VCaP (cell line): ENCODE results near the gene MCTP2.
"Not testable (repeated sequence)": the region's sequence is repeated elsewhere in the genome, so short reads cannot be mapped to it uniquely, and the experiment has no call there.

Source experiments
- H3K27ac ChIP-seq: fragments of 450-650 bp; 2 replicates; pipeline ENCODE4 v1.5.1; 2017
- TF ChIP-seq, protein P1 (sequence below): fragments of 450-650 bp; conservative IDR thresholded peaks from 2 replicates; pipeline ENCODE4 v1.5.1; 2017; ENCODE audit warnings: mild to moderate bottlenecking, moderate library complexity

The MCTP2 gene

DNA sequence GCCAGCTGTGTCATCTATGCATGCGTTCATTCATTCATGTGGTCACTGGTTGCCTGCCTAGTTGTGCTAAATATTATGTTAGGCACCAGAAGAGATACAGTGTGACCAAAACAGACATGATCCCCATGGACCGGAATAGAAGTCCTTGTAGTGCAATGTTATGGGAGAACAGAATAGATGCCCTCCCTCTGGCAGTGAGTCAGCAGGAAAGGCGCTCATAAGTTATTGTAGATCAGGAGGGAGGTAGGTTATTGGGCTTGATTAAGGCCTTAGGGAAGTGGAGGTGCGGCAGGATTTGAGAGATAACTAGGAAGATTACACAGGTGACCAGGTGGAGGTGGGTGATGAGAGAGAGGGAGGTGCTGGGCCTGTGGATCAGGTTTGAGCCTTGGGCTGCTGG lies 5.2 kb downstream of the MCTP2 start:
- peak overlapping the region; percentile 94 for H3K27ac ChIP-seq
- TF ChIP-seq, protein P1, sequence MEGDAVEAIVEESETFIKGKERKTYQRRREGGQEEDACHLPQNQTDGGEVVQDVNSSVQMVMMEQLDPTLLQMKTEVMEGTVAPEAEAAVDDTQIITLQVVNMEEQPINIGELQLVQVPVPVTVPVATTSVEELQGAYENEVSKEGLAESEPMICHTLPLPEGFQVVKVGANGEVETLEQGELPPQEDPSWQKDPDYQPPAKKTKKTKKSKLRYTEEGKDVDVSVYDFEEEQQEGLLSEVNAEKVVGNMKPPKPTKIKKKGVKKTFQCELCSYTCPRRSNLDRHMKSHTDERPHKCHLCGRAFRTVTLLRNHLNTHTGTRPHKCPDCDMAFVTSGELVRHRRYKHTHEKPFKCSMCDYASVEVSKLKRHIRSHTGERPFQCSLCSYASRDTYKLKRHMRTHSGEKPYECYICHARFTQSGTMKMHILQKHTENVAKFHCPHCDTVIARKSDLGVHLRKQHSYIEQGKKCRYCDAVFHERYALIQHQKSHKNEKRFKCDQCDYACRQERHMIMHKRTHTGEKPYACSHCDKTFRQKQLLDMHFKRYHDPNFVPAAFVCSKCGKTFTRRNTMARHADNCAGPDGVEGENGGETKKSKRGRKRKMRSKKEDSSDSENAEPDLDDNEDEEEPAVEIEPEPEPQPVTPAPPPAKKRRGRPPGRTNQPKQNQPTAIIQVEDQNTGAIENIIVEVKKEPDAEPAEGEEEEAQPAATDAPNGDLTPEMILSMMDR, result no peak

DNA sequence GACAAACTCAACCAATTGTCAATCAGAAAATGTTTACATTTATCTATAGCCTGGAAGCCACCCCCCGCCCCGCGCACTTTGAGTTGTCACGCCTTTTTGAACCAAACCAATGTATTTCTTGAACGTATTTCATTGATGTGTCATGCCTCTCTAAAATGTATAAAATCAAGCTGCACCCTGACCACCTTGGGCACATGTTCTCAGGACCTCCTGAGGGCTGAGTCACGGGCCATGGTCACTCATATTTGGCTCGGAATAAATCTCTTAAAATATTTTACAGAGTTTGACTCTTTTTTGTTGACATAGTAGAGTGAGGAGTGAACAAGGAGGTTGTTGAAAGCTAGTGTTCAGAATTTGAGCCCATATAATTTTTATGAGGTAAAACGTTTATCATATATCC lies 6.5 kb downstream of the MCTP2 start:
- peak overlapping the region; percentile 94 for H3K27ac ChIP-seq
- TF ChIP-seq, protein P1, result no peak

DNA sequence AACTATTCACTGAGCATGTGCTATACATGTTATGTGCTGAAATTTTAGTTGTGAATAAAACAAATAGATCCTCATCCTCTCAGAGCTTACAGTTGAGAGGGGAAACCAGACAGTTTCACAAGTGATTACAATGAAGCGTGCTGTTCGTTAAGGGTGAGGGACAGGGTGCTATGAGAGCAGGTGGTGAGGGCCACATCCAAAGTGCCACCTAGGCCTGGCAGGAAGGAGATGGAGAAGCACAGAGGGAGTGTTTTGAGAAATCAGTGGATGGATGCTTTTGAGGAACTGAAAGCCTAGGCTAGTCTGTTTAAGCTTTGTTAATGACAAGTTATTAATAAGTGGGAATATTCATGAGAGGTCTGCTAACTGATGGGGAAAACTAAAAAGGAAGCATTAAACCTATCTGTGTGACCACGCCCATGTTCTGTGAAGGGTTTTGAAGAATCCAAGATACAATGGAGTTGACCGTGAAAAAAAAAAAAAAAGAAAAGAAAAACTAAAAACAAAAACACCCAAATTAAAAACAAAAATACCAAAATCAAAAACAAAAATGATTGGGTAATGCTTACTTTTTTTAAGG lies 7.3 kb downstream of the MCTP2 start:
- peak overlapping the region; percentile 94 for H3K27ac ChIP-seq
- TF ChIP-seq, protein P1, result no peak

DNA sequence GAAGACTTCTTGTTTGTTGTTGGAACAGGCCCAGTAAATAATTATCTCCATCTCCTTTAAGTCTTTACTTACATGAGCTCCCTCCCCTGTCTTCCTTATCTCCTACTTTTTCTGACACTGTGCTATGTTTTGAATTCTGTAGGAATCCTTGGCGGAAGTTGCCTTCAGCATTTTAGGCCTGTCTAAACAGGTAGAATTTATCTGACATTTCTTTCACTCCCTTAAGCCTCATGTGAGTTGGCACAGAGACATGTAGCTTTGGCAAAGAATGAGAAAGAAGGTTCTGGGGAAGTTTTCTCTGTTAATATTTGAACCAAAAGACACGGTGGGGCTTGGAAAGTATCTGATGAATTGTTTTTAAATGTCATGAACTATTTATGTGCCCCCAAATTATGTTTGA lies 8.1 kb downstream of the MCTP2 start:
- TF ChIP-seq, protein P1, result no peak
- peak overlapping the region; percentile 94 for H3K27ac ChIP-seq

DNA sequence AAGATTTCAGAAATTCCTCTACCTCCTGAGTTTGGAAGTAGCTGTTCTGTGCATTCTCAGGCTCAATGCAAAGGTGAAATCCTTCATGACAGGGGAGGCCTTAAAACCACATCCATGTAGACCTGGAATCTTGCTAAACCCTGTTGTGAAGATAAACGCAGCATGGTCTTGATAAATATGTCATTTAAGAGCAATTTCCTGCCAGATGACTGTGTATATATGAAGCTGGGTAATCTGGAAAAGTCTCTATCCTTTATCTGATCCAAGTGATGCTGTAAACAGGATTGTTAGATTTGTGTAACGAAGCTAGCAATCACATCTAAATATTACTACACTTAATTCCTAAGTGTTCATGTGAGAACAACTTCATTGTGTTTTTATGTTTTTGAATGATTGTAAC lies 9.1 kb downstream of the MCTP2 start:
- TF ChIP-seq, protein P1, result no peak

DNA sequence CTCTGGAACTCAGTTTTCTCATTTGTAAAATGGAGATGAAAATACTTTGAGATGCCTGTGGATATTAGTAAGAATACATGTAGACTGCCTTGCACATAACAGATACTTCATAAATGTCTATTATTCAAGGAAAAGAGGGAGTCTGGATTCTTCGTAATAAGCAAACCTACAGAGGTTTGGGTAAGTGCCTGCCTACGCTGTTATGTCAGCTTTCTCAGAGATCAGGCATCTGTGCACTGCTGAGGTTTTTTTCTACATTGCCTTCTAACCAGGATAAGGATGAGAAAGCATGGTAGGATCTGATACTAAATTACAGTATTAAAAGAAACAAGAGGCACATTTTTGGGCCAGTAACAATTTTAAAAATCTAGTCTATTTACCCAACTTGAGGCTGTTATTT lies 10.9 kb downstream of the MCTP2 start:
- H3K27ac ChIP-seq, result peak overlapping the region; percentile 94
- TF ChIP-seq, protein P1, result no peak

More for the DNA sequence above, 9.1 kb downstream of the MCTP2 start:
- peak overlapping the region; percentile 94 for H3K27ac ChIP-seq

DNA sequence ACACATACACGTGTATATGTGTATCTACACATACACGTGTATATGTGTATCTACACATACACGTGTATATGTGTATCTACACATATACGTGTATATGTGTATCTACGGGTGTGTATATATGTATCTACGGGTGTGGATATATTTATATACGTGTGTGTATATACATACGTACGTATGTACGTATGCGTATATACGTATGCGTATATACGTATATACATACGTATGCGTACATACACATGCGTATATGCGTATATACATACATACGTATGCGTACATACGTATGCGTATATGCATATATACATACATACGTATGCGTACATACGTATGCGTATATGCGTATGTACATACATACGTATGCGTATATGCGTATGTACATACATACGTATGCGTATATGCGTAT lies 11.6 kb downstream of the MCTP2 start:
- not testable (repeated sequence) for H3K27ac ChIP-seq

DNA sequence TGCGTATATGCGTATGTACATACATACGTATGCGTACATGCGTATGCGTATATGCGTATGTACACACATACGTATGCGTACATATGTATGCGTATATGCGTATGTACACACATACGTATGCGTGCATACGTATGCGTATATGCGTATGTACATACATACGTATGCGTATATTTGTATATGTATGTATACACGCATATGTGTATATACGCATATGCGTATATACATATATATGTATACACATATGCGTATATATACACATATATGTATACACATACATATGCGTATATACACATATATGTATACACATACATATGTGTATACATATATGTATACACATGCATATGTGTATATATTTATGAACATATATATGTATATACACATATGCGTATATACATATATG lies 12.1 kb downstream of the MCTP2 start:
- TF ChIP-seq, protein P1, result no peak
- H3K27ac ChIP-seq, result no peak overlapping the region
